Activated T-cell treated with anti-CD3 and anti-CD28 coated beads for 4 hours (primary cell): ENCODE data around the gene CGB2.
A peak's percentile ranks its signal among the peaks of the same experiment; 100 is the strongest.
"Not testable (repeated sequence)": the region's sequence is repeated elsewhere in the genome, so short reads cannot be mapped to it uniquely, and the experiment has no call there.

Experiments used
- DNase-seq: peaks from one replicate; pipeline ENCODE4 v3.0.0-alpha.2; 2020

The CGB2 gene

DNA sequence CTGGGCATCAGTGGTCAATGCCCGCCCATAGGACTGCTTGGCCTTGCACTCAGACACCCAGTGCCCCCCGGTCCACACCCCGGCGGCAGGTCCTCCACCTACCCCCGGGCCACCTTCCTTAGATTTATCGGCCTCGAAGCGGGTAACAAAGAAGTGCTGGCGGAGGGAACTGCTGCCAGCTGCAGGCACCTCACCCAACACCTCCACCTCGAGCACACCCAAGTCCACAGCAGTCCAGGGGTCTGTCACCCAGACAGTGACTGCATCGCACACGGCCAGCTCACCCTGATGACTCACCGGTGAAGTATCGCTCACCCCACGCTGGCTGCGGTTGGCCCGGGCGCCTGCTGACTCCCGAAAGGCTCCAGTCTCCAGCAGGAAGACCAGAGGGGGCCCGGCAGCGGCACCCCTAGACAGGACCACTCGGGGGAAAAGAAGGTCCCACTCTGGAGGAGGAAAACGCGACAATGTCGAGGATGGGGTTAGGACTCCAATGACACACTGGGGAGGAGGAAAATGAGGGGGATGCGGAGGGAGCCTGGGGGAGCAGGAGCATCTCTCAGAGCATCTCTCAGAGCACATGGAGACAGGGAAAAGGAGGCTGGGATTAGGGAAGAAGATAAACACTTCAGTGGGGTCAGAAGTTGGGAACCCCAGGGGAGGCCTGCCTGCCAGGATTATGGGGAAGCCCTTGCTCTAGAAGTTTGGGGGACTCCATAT lies 7.0 kb downstream of the CGB2 start:
- not testable (repeated sequence) for DNase-seq

DNA sequence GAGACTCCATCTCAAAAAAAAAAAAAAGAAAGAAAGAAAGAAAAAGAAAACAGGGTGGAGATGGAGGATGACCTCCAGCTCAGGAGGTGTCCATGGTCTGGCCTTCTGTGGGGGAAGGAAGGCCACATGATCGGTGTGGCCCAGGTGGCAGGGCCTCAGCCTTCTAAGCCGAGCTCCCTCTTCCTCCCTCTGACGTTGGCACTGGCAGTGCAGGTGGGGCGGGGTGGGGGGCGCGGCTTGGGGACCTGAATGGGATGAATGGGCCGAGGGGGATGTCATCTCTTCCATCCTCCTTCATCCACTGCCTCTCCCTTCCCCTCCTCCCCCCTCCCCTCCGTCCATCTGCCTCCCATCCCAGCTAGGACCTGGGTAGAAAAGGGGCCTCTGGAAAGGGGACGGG lies 8.0 kb downstream of the CGB2 start:
- not testable (repeated sequence) for DNase-seq

DNA sequence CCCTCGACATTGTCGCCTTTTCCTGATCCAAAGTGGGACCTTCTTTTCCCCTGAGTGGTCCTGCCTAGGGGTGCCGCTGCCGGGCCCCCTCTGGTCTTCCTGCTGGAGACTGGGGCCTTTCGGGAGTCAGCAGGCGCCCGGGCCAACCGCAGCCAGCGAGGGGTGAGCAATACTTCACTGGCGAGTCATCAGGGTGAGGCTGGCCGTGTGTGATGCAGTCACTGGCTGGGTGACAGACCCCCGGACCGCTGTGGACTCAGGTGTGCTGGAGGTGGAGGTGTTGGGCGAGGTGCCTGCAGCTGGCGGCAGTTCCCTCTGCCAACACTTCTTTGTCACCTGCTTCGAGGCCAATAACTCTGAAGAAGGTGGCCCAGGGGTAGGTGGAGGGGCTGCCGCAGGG lies 10.5 kb downstream of the CGB2 start:
- no peak for DNase-seq

DNA sequence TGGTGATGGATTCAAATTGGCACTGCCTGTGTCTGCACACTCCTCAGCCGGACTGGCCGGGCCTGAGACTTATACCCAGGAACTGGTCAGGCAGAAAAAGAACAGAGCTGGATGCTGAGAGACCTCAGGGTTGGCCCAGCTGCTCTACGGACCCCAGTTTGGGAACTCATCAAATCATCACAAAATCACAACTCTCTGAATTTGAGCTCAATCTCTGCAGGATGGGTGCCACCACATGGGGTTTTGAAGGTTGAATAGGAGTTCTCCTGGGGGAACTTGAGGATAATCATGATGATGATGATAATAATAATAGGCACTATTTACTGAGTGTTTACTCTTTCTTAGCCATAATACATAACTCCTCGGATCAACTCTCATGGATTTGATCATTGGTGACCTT lies 11.0 kb downstream of the CGB2 start:
- DNase-seq: not testable (repeated sequence)

DNA sequence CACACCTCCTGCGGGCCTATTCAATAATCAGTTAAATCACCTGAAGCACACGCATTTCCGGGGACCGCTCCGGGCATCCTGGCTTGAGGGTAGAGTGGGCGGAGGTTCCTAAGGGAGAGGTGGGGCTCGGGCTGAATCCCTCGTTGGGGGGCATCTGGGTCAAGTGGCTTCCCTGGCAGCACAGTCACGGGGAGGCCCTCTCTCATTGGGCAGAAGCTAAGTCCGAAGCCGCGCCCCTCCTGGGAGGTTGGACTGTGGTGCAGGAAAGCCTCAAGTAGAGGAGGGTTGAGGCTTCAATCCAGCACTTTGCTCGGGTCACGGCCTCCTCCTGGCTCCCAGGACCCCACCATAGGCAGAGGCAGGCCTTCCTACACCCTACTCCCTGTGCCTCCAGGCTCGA lies 11.9 kb downstream of the CGB2 start, which contains the start of gene CGB5:
TSS of gene CGB5 (plus strand) at position 301 of the 400 bp plus-strand sequence. CDS start 362 bp downstream, outside the sequence.
- not testable (repeated sequence) for DNase-seq

DNA sequence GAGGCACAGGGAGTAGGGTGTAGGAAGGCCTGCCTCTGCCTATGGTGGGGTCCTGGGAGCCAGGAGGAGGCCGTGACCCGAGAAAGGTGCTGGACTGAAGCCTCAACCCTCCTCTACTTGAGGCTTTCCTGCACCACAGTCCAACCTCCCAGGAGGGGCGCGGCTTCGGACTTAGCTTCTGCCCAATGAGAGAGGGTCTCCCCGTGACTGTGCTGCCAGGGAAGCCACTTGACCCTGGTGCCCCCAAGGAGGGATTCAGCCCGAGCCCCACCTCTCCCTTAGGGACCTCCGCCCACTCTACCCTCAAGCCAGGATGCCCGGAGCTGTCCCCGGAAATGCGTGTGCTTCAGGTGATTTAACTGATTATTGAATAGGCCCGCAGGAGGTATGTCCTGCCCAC lies 17.3 kb downstream of the CGB2 start, which contains the start of gene CGB8:
TSS of gene CGB8 (minus strand) at position 101 of the 400 bp plus-strand sequence. CDS start 372 bp downstream, outside the sequence.
- not testable (repeated sequence) for DNase-seq

DNA sequence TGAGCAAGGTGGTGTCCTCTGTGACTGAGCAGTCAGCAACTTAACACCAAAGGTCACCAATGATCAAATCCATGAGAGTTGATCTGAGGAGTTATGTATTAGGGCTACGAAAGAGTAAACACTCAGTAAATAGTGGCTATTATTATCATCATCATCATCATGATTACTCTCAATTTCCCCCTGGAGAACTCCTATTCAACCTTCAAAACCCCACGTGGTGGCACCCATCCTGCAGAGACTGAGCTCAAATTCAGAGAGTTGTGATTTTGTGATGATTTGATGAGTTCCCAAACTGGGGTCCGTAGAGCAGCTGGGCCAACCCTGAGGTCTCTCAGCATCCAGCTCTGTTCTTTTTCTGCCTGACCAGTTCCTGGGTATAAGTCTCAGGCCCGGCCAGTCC lies 18.1 kb downstream of the CGB2 start:
- DNase-seq: not testable (repeated sequence)

DNA sequence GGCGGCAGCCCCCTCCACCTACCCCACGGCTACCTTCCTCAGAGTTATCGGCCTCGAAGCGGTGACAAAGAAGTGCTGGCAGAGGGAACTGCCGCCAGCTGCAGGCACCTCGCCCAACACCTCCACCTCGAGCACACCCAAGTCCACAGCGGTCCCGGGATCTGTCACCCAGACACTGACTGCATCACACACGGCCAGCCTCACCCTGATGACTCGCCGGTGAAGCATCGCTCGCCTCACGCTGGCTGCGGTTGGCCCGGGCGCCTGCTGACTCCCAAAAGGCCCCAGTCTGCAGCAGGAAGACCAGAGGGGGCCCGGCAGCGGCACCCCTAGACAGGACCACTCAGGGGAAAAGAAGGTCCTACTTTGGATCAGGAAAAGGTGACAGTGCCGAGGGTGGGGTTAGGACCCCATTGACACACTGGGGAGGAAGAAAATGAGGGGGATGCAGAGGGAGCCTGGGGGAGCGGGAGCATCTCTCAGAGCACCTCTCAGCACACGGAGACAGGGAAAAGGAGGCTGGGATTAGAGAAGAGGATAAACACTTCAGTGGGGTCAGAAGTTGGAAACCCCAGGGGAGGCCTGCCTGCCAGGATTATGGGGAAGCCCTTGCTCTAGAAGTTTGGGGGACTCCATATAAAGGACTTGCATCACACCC lies 18.8 kb downstream of the CGB2 start:
- DNase-seq: not testable (repeated sequence)

DNA sequence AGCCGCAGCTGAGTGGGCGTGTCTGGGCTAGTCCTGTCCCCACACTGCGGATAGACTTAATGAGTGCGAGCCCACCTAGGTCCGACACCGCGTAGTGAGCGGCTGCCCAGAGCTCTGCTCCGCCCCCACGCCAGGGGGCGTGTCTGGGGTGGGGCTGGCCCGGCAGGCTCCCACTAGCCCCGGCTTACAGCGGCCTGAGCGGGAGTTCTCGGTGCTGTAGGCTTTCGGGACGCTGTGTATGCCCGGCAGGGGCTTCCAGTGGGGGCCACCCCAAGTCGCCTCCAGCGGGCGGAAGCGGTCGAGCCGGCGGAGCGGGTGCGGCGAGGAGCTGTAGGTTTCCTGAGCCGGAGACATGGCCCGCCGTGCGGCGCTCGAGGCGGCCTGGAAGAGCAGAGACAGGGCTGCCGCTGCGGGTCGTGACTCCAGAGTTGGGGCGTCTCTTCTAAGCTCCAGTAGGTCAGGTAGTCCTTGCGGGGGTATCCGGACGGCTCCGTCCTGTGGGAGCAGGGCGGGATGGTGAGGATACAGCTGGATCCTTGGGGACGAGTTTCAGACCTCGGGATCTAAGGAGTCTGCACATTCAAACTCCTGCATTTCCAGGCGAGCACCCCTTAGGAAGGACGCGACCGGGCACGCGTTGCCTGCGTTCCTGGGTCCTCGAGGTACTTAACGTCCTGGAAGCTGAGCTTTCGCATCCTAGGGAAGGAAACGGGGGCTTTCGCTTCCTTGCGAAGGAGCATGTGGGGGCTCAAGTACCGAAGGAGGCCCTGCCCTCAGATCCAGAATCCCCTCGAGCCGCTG lies 24.6 kb downstream of the CGB2 start:
- peak; percentile 35 for DNase-seq

DNA sequence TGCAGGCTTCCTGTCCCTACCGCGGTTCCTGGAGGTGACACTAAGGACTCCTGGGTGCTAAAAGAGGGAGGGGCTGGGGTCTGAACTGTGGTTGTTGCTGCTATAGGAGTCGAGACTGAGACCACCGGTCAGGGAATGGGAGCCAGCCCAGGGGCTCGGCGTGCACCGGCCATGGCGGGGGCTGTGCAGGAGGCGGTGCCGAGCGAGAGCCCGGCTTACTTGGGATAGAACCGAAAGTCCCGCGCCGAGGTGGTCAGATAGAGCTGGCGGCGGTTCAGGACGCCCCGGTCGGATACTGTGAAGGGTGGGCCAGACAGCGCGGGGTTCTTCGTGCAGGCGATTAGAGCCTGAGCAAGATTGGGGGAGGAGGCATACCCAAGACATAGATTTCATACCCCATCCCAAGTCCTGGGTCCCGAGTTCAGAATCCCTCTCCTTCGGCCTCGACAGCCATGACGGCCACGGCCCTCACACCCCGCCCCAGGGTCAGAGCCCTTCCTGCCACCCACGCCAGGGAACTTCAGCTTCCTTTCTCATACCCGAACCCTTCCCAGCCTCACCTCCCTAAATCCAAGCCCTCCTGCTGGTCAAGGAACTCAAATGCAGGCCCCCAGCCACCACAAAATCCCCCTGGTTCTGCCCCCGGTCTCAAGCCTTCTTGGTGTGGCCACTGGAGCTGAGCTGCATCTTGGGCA lies 25.4 kb downstream of the CGB2 start:
- not testable (repeated sequence) for DNase-seq

DNA sequence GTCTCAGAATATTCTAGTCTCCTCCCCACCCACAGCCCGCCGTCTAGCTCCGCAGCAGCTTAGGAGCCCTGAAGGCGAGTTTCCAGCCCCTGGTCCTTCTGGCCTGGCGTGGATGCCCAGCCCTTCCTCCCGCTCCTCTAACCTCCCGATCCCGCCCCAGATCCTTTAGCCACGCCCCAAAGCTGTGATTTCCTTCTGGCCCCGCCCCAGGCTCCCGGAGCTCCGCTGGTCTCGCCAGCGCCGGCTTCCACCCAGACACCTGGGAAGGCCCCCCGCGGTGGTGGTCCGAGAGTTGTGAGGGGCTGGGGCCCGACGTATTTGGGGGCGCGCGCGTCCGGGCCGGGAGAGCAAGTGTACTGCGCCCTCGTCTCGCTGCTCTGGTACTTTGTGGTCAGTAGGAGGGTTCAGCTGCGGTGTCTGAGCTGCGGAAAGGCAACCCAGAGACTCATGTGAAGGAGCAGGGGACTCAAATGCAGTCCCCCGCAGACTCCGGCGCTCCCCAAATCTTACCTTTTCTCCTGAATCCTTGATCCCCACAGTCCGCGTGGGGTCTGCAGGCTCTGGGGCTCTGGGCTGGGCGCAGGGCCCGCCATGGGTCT lies 26.0 kb downstream of the CGB2 start, which contains the start of gene CGB7:
TSS of gene CGB7 (minus strand) at position 114 of the 599 bp plus-strand sequence. CDS start 2,374 bp downstream, outside the sequence.
- peak; percentile 25 for DNase-seq

DNA sequence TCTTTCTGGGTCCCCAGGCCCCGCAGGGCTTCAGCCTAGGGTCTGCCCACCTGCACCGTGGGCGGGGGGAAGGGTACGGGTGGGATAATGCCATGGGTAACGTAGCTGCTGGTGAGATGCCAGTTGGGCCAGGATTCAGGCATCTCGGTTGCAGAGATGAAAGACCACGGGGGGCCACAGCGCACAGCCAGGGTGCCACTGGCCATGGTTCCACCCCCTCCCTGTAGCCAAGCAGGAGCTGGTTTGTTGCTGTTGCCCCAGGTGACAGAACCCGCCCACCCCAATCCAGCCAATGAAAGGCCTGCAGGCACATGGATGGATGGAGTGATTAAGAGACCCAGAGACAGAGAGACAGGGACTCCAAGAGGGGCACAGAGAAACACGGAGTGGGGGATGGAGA lies 26.9 kb downstream of the CGB2 start:
- DNase-seq: no peak

DNA sequence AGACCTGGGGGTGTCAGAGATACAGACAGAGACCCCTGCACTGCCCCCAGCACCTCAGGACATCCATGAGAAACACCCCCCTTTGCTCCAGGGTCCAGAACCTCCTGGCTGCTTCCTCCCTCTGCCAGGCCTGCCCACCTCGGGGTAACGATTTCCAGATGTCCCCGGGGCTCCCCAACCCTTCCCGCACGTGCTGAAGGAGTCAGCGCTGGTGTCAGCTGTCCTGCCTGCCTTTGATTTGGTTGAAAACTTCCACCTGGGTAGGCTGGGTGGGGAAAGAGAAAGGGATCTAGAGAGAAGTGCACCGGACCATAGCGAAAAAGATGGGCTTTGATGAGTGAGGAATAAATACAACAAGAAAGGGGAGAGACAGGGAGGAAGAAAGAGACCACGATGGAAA lies 27.4 kb downstream of the CGB2 start:
- DNase-seq: no peak

DNA sequence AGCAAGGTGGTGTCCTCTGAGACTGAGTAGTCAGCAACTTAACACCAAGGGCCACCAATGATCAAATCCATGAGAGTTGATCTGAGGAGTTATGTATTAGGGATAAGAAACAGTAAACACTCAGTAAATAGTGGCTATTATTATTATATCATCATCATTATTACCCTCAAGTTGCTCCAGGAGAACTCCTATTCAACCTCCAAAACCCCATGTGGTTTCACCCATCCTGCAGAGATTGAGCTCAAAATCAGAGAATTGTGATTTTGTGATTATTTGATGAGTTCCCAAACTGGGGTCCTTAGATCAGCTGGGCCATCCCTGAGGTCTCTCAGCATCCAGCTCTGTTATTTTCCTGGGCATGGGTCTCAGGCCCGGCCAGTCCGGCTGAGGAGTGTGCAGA lies 29.3 kb downstream of the CGB2 start:
- no peak for DNase-seq

DNA sequence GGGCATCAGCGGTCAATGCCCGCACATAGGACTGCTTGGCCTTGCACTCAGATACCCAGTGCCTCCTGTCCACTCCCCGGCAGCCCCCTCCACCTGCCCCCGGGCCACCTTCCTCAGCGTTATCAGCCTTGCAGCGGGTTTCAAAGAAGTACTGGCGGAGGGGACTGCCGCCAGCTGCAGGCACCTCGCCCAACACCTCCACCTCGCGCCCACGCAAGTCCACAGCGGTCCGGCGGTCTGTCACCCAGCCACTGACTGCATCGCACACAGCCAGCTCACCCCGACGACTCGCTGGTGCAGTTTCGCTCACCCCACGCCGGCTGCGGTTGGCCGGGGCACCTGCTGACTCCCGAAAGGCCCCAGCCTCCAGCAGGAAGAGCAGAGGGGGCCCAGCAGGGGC lies 29.8 kb downstream of the CGB2 start:
- no peak for DNase-seq

DNA sequence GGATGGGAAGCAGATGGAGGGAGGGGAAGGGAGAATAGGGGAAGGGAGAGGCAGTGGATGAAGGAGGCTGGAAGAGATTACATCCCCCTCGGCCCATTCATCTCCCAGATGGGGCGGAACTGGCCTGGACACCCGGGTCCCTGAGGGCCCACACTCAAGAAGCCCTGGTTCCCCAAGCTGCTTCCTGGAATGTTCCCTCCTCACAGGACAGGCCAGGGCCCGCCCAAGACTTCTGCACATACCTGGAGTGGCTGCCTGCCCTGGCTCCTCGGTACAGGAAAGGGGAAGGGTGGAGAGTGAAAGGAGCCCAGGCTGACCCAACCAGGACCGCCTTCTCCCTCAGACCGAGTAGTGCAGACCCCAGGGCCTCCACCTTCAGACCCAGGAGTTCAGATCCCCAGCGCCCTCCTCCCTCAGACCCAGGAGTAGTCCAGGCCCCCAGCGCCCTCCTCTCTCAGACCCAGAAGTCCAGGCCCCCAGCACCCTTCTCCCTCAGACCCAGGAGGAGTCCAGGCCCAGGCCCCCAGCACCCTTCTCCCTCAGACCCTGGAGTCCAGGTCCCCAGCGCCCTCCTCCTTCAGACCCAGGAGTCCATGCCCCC lies 32.4 kb downstream of the CGB2 start:
- DNase-seq: no peak

DNA sequence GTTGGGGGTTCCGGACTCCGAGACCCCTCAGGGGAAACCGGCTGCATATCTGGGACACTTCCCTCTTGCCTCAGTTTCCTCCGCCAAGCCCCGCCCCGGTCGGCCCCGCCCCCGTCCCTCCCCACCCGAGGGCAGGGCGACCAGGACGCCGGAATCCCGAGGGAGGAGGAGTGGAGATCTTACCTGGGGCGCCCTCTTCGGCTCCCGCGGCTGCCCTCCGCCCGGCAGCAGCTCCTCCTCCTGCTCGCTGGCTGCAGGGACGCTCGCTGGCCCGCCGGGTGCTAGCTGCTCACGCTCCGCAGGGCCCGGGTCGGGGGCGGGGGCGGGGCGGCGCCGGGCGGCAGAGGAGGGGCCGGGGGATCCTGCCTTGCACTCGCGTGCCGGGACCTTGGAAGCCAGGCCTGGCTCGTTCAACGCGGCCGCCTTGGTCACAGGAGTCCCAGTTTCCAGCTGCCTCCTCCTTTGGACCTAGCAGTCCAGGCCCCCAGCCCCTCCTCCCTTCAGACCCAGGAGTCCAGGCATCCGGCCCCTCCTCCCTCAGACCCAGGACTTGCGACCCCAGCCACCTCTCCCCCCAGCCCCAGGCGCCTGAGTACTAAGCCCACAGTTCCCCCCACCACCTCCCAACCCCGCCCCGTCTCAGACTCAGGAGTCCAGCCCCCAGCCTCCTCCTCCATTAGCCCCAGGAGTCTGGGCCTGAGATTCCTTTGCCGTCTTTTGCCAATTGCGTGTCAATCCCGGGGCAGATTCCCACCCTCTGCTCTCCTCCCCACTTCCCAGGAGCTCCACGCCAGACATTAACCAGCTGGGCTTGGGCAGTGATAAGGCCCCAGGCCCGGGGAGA lies 33.3 kb downstream of the CGB2 start, which contains the start of gene NTF4:
TSS of gene NTF4 (minus strand) at position 51 of the 844 bp plus-strand sequence. CDS start 2,821 bp downstream, outside the sequence.
- no peak for DNase-seq

DNA sequence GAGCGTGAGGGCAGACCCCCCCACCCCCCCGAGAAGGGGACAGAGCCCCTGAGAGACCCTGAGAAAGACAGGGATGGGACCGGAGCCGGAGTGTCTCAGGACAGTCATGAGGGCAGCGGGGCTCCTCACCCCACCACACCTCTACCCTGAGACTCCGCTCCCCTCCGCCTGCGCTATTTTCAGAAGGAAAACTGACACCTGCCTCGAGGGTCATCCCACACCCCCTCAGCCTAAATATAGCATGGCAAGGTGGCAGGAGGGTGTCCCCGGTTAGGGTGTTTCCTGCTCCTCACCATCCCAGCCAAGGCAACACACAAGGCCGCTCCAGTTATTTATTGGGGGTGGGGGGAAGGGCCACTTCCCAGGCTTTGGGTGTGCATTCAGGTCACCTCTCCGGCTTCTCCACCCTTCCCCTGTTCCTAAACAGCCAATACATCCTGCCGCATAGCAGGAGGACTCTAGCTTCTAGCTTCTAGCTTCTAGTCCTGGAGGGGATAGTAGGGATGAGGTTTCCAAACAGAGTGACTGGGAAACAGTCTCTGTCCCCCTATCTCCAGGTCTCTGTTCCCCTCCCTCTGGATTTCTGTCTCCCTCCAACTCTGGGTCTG lies 34.3 kb downstream of the CGB2 start:
- no peak for DNase-seq

DNA sequence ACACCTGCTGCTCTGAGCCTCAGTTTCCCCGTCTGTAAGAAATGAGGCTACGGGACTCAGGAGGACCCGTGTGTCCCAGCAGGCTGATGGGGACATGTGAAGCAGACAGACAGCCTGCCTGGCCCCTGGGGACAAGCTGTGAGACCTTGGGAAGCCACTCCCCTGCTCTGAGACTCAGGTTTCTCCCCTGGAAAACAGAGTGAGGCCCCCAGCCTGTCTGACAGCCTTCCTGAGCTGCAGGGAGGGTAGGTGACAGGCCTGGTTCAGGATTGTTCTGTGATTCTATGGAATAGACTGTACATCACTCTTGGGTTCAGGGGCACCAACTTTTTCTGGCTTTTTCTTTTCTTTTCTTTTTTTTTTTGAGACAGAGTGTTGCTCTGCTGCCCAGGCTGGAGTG lies 35.9 kb downstream of the CGB2 start:
- DNase-seq: no peak

DNA sequence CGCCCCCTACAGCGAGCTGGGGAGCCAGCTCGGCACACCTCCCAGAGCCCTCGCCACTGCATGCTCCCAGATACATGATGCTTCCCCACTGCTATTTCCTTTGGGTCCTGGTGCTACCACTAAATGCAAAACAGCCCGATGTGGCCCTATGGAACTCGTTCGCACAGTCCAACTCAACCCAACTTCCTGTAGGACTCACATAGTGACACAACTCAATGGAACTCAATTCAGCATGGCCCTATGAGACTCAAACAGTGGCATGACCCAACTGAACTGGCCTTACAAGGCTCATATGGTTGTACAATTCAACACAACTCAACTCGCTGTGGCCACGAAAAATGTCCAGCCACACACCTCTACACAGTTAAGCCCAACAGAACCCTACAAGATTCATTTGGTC lies 37.3 kb downstream of the CGB2 start:
- no peak for DNase-seq
